BLaER1 treated with 17β-estradiol and CSF1 and Interleukin-3, amounts not matched to agents 10 nM and 100 nM (cell line): Measurements from ENCODE around the gene TUBD1.
"Not testable (repeated sequence)": the region's sequence is repeated elsewhere in the genome, so short reads cannot be mapped to it uniquely, and the experiment has no call there.

ENCODE experiments used
- H3K27ac ChIP-seq, 11 experiments: shearing (Covaris generic); formaldehyde crosslinking; 2 replicates each; pipeline ENCODE4 v1.8.1; 2022
- H3K27me3 ChIP-seq, 11 experiments: shearing (Covaris generic); formaldehyde crosslinking; 2 replicates each; pipeline ENCODE4 v1.8.1; 2022
- H3K36me3 ChIP-seq, 11 experiments: shearing (Covaris generic); formaldehyde crosslinking; 2 replicates each; pipeline ENCODE4 v1.8.1; 2022
- H3K4me1 ChIP-seq, 10 experiments: shearing (Covaris generic); formaldehyde crosslinking; 2 replicates each; pipeline ENCODE4 v1.8.1; 2022
- H3K4me2 ChIP-seq, 11 experiments: shearing (Covaris generic); formaldehyde crosslinking; 2 replicates each; pipeline ENCODE4 v1.8.1; 2022
- H3K4me3 ChIP-seq, 10 experiments: shearing (Covaris generic); formaldehyde crosslinking; 2 replicates each; pipeline ENCODE4 v1.8.1; 2022
- H3K9ac ChIP-seq, 11 experiments: shearing (Covaris generic); formaldehyde crosslinking; 2 replicates each; pipeline ENCODE4 v1.8.1; 2022
- H3K9me3 ChIP-seq, 11 experiments: shearing (Covaris generic); formaldehyde crosslinking; replicated peaks in 1 of 11; 2 replicates each; pipeline ENCODE4 v1.8.1; 2022
- H4K20me1 ChIP-seq, 11 experiments: shearing (Covaris generic); formaldehyde crosslinking; 2 replicates each; pipeline ENCODE4 v1.8.1; 2022
- Cebpa-rat ChIP-seq, 11 experiments: shearing (Covaris generic); IDR thresholded peaks; 2 replicates each; pipeline ENCODE4 v1.8.1; 2022

TUBD1 gene

GRCh38 chr17:59842901-59843652, 49.7 kb downstream of the TUBD1 start:
- peaks cover 39 to 58% (median 46%) of the 10 kb centered on the region in 10 experiments for H3K4me1 ChIP-seq
- H3K9me3 ChIP-seq: peaks cover 0 to 3% (median 0%) of the 10 kb centered on the region in 11 experiments; a peak in 3 of 22 replicates
- H3K36me3 ChIP-seq: peaks cover 28 to 45% (median 39%) of the 10 kb centered on the region in 11 experiments
- no peak for TF ChIP-seq Cebpa-rat (IDR thresholded peaks at IDR 0.05)
- H3K9ac ChIP-seq: peak overlapping the region in 4 of 11 experiments; percentile 95 to 100 (median 100); a peak in 7 of 22 replicates
- H3K4me3 ChIP-seq: peak overlapping the region in 2 of 10 experiments; percentile 86 to 89; a peak in 1 of 20 replicates
- peaks cover 0 to 56% (median 18%) of the 10 kb centered on the region in 11 experiments; a peak in 11 of 22 replicates for H4K20me1 ChIP-seq
- H3K27me3 ChIP-seq: no peaks in the 10 kb centered on the region
- H3K4me2 ChIP-seq: peak overlapping the region in 2 of 11 experiments; percentile 11 to 89; a peak in 1 of 22 replicates
- peak overlapping the region in 5 of 11 experiments; percentile 54 to 100 (median 99); a peak in 10 of 22 replicates for H3K27ac ChIP-seq

GRCh38 chr17:59841882-59842263, 50.9 kb downstream of the TUBD1 start:
- not testable (repeated sequence) for H3K27me3 ChIP-seq, H3K9me3 ChIP-seq
- Histone ChIP-seq H3K4me1 (peaks cover 33 to 56% (median 43%) of the 10 kb centered on the region in 10 experiments), H3K4me3 (peak overlapping the region in 4 of 10 experiments; percentile 70 to 89 (median 85); a peak in 9 of 20 replicates), H3K36me3 (peaks cover 28 to 46% (median 41%) of the 10 kb centered on the region in 11 experiments), H3K27ac (peak overlapping the region in 5 of 11 experiments; percentile 94 to 100 (median 99); a peak in 9 of 22 replicates), H4K20me1 (peaks cover 0 to 57% (median 18%) of the 10 kb centered on the region in 11 experiments; a peak in 11 of 22 replicates), H3K9ac (peak overlapping the region in 5 of 11 experiments; percentile 95 to 100 (median 99); a peak in 9 of 22 replicates), H3K4me2 (peak overlapping the region in 4 of 11 experiments; percentile 80 to 89 (median 85); a peak in 8 of 22 replicates)

GRCh38 chr17:59841091-59841881, 51.5 kb downstream of the TUBD1 start:
- peaks cover 33 to 56% (median 43%) of the 10 kb centered on the region in 10 experiments for H3K4me1 ChIP-seq
- H3K36me3 ChIP-seq: peaks cover 28 to 46% (median 41%) of the 10 kb centered on the region in 11 experiments
- H3K4me3 ChIP-seq: peak overlapping the region; percentile 64 to 91 (median 76); a peak in 18 of 20 replicates

GRCh38 chr17:59840329-59841090, 52.2 kb downstream of the TUBD1 start:
- Histone ChIP-seq H3K4me1 (peaks cover 34 to 52% (median 41%) of the 10 kb centered on the region in 10 experiments), H3K4me3 (peak overlapping the region; percentile 64 to 91 (median 76)), H3K4me2 (peak overlapping the region; percentile 69 to 94 (median 87)), H3K9me3 (peaks cover 0 to 3% (median 0%) of the 10 kb centered on the region in 11 experiments; a peak in 3 of 22 replicates), H3K36me3 (peaks cover 28 to 46% (median 41%) of the 10 kb centered on the region in 11 experiments), H3K27ac (peak overlapping the region; percentile 88 to 100 (median 93); a peak in 19 of 22 replicates), H4K20me1 (peaks cover 0 to 52% (median 18%) of the 10 kb centered on the region in 11 experiments; a peak in 11 of 22 replicates), H3K27me3 (no peaks in the 10 kb centered on the region), H3K9ac (peak overlapping the region; percentile 85 to 100 (median 92))
- TF ChIP-seq Cebpa-rat (IDR thresholded peaks at IDR 0.05): no peak

More at GRCh38 chr17:59841091-59841881, 51.5 kb downstream of the TUBD1 start:
- peak overlapping the region in 8 of 11 experiments; percentile 89 to 100 (median 96); a peak in 15 of 22 replicates for H3K9ac ChIP-seq
- H3K27ac ChIP-seq: peak overlapping the region in 10 of 11 experiments; percentile 16 to 100 (median 94); a peak in 17 of 22 replicates
- peak overlapping the region; percentile 69 to 94 (median 87) for H3K4me2 ChIP-seq
- H3K27me3 ChIP-seq, H3K9me3 ChIP-seq: not testable (repeated sequence)
- H4K20me1 ChIP-seq: peaks cover 0 to 57% (median 18%) of the 10 kb centered on the region in 11 experiments; a peak in 11 of 22 replicates

- Histone ChIP-seq H3K4me1 (peaks cover 32 to 49% (median 37%) of the 10 kb centered on the region in 10 experiments), H3K4me3 (peak overlapping the region; percentile 64 to 91 (median 76)), H3K36me3 (peaks cover 28 to 46% (median 41%) of the 10 kb centered on the region in 11 experiments), H3K4me2 (peak overlapping the region; percentile 69 to 94 (median 87)), H3K9ac (peak overlapping the region; percentile 85 to 100 (median 92)), H3K27ac (peak overlapping the region; percentile 88 to 100 (median 93)), H3K9me3 (peaks cover 0 to 3% (median 0%) of the 10 kb centered on the region in 11 experiments; a peak in 3 of 22 replicates), H4K20me1 (peaks cover 0 to 51% (median 18%) of the 10 kb centered on the region in 11 experiments; a peak in 11 of 22 replicates), H3K27me3 (no peaks in the 10 kb centered on the region)
- TF ChIP-seq Cebpa-rat (IDR thresholded peaks at IDR 0.05): no peak
Measured at GRCh38 chr17:59839651-59840328, 53.0 kb downstream of the TUBD1 start.

GRCh38 chr17:59838052-59838916, 54.5 kb downstream of the TUBD1 start:
- Histone ChIP-seq H3K4me1 (peaks cover 26 to 50% (median 36%) of the 10 kb centered on the region in 10 experiments), H3K9me3 (peaks cover 0 to 3% (median 0%) of the 10 kb centered on the region in 11 experiments; a peak in 3 of 22 replicates), H3K27ac (peak overlapping the region; percentile 88 to 100 (median 93)), H3K9ac (peak overlapping the region; percentile 85 to 100 (median 92)), H4K20me1 (peaks cover 0 to 47% (median 18%) of the 10 kb centered on the region in 11 experiments; a peak in 11 of 22 replicates), H3K36me3 (peaks cover 33 to 57% (median 47%) of the 10 kb centered on the region in 11 experiments), H3K27me3 (no peaks in the 10 kb centered on the region), H3K4me2 (peak overlapping the region in 10 of 11 experiments; percentile 69 to 94 (median 87); a peak in 16 of 22 replicates), H3K4me3 (peak overlapping the region; percentile 64 to 91 (median 76))
- TF ChIP-seq Cebpa-rat (IDR thresholded peaks at IDR 0.05): no peak
